A172 (cell line): Measurements from ENCODE around the gene NSD2. TPM values are rescaled to one million over a fixed set of nuclear protein-coding genes. Genes with fewer than 3 reads are reported as not detected.
"Not testable (repeated sequence)": the region's sequence is repeated elsewhere in the genome, so short reads cannot be mapped to it uniquely, and the experiment has no call there.

Experiments
- DNase-seq: peaks from one replicate; pipeline ENCODE4 v3.0.0-alpha.2; 2015; ENCODE audit warnings: low spot score
- total RNA-seq: library from RNA; depleted of rRNA; stranded (reverse); fragments of >200 nt; shearing (Covaris generic); gene quantifications from 2 replicates; pipeline ENCODE4 v1.2.3, GENCODE V29; 2014

NSD2 gene
- total RNA-seq, 1 experiment from 2014 or later, result 70.0 TPM

- DNase-seq, result peak; percentile 69
These were observed 28.2 kb downstream of the NSD2 start for GRCh38 chr4:1899149-1900086.

GRCh38 chr4:1900087-1900433, 28.9 kb downstream of the NSD2 start:
- DNase-seq, result no peak

GRCh38 chr4:1900624-1901023, 29.4 kb downstream of the NSD2 start:
- DNase-seq, result no peak

GRCh38 chr4:1901127-1901526, 29.9 kb downstream of the NSD2 start:
- no peak for DNase-seq

GRCh38 chr4:1902243-1902642, 31.1 kb downstream of the NSD2 start:
- no peak for DNase-seq

- DNase-seq, result no peak
These were observed 31.8 kb downstream of the NSD2 start for GRCh38 chr4:1903035-1903434.

- DNase-seq, result no peak
These were observed 32.8 kb downstream of the NSD2 start for GRCh38 chr4:1904042-1904441.

- no peak for DNase-seq
These were observed 36.8 kb downstream of the NSD2 start for GRCh38 chr4:1907848-1908525.

GRCh38 chr4:1909696-1910095, 38.5 kb downstream of the NSD2 start:
- DNase-seq, result peak; percentile 34

GRCh38 chr4:1910643-1911042, 39.5 kb downstream of the NSD2 start:
- DNase-seq, result peak; percentile 47

- not testable (repeated sequence) for DNase-seq
These were observed 40.1 kb downstream of the NSD2 start for GRCh38 chr4:1911316-1911715.

- DNase-seq, result no peak
These were observed 51.6 kb downstream of the NSD2 start for GRCh38 chr4:1922821-1923220.

- no peak for DNase-seq
These were observed 56.5 kb downstream of the NSD2 start for GRCh38 chr4:1927675-1928074.

- no peak for DNase-seq
These were observed 57.4 kb downstream of the NSD2 start for GRCh38 chr4:1928356-1929239.

GRCh38 chr4:1932736-1933135, 61.5 kb downstream of the NSD2 start:
- no peak for DNase-seq

GRCh38 chr4:1933700-1934099, 62.5 kb downstream of the NSD2 start:
- DNase-seq, result no peak

- no peak for DNase-seq
These were observed 66.4 kb downstream of the NSD2 start for GRCh38 chr4:1937550-1937949.

- no peak for DNase-seq
These were observed 66.8 kb downstream of the NSD2 start for GRCh38 chr4:1938027-1938426.

- peak; percentile 72 for DNase-seq
These were observed 68.7 kb downstream of the NSD2 start for GRCh38 chr4:1939664-1940509.

- DNase-seq, result no peak
These were observed 69.4 kb downstream of the NSD2 start for GRCh38 chr4:1940566-1940965.

- DNase-seq, result no peak
These were observed 72.7 kb downstream of the NSD2 start for GRCh38 chr4:1943928-1944327.
